Activated B cell treated with CpG ODN at 0.5 μM for 24 hours (primary cell): Measurements from ENCODE around the gene TRDMT1. TPM values are rescaled to one million over a fixed set of nuclear protein-coding genes. Genes with fewer than 3 reads are reported as not detected.

ENCODE experiments used
- ATAC-seq: fragments of 200-7000 bp; cut with Tn5 transposase; one replicate; pipeline ENCODE4 v1.10.0; 2021; ENCODE audit warnings: low read depth, mild to moderate bottlenecking, moderate library complexity
- CTCF ChIA-PET: fragments of 350-600 bp; sonication (Branson Sonifier 250); formaldehyde crosslinking; loops from one replicate; lab custom pipeline; 2021; ENCODE audit warnings: antibody characterized with exemption; lab: Charles Lee
- POLR2A ChIA-PET: fragments of 350-600 bp; sonication (Branson Sonifier 250); formaldehyde crosslinking; loops from one replicate; lab custom pipeline; 2021; ENCODE audit warnings: antibody characterized with exemption; lab: Charles Lee
- DNase-seq: peaks from one replicate; pipeline ENCODE4 v3.0.0; 2022
- H3K27ac Mint-ChIP-seq: one replicate; pipeline ENCODE4 v1.8.0; 2020; ENCODE audit warnings: mixed read lengths
- H3K27me3 Mint-ChIP-seq: one replicate; pipeline ENCODE4 v1.8.0; 2021; ENCODE audit warnings: mixed read lengths
- H3K36me3 Mint-ChIP-seq: one replicate; pipeline ENCODE4 v1.8.0; 2021; ENCODE audit warnings: low read depth, mixed read lengths
- H3K4me1 Mint-ChIP-seq: one replicate; pipeline ENCODE4 v1.8.0; 2021; ENCODE audit warnings: mixed read lengths
- H3K4me3 Mint-ChIP-seq: one replicate; pipeline ENCODE4 v1.8.0; 2020; ENCODE audit warnings: mild to moderate bottlenecking, mixed read lengths
- H3K9me3 Mint-ChIP-seq: one replicate; pipeline ENCODE4 v1.8.0; 2020; ENCODE audit warnings: mixed read lengths
- intact Hi-C: fragments of 100-400 bp; cut with micrococcal nuclease; formaldehyde crosslinking; loops from one replicate; pipeline ENCODE4 v1.15.1; 2024
- total RNA-seq: library from RNA; stranded (reverse); gene quantifications from 2 replicates; pipeline ENCODE4 v1.2.3, GENCODE V29; 2022
- TF ChIP-seq, protein P1 (sequence below): fragments of 200-600 bp; IDR thresholded peaks from one replicate; pipeline ENCODE4 v1.8.0; 2022; ENCODE audit warnings: antibody characterized with exemption, mild to moderate bottlenecking

Gene TRDMT1
- total RNA-seq, 1 donor from 2014 or later = 19.9 TPM

DNA sequence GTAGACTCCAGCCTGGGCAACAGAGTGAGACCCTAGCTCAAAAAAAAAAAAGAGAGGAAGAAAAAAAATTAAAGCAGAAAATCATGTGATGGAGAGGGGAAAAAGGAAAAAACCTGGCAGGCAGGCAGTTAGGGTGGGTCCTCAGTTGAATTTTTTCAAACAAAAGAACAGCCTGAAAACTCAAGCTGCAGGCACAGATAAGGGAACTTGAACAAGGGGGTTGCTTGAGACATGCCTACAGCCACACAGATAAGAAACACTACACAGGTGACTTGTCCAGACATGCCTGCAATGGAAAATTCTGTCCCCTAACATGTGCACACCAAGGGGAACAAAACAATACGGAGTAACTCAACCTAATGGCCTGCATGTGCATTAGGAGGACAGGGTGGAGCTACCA, 45.7 kb upstream of the TRDMT1 start:
- Mint-ChIP-seq H3K9me3 (no peaks in the 10 kb centered on the region), H3K4me3 (no peak overlapping the region), H3K4me1 (no peaks in the 10 kb centered on the region), H3K27me3 (peaks cover 5% of the 10 kb centered on the region), H3K27ac (no peak overlapping the region), H3K36me3 (no peaks in the 10 kb centered on the region)
- no peak for DNase-seq
- ATAC-seq = no peak
- POLR2A ChIA-PET = no interaction called here
- TF ChIP-seq, protein P1, sequence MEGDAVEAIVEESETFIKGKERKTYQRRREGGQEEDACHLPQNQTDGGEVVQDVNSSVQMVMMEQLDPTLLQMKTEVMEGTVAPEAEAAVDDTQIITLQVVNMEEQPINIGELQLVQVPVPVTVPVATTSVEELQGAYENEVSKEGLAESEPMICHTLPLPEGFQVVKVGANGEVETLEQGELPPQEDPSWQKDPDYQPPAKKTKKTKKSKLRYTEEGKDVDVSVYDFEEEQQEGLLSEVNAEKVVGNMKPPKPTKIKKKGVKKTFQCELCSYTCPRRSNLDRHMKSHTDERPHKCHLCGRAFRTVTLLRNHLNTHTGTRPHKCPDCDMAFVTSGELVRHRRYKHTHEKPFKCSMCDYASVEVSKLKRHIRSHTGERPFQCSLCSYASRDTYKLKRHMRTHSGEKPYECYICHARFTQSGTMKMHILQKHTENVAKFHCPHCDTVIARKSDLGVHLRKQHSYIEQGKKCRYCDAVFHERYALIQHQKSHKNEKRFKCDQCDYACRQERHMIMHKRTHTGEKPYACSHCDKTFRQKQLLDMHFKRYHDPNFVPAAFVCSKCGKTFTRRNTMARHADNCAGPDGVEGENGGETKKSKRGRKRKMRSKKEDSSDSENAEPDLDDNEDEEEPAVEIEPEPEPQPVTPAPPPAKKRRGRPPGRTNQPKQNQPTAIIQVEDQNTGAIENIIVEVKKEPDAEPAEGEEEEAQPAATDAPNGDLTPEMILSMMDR = no peak
- intact Hi-C loops = no loop called here
- CTCF ChIA-PET = interaction anchor here (1.8 kb wide), 1 partner anchor 9 kb away, joined by 5 read pairs; no protein-coding TSS in a partner anchor

- intact Hi-C loops = no loop called here
- TF ChIP-seq, protein P1 = no peak
- H3K4me3 Mint-ChIP-seq = no peak overlapping the region
- H3K27ac Mint-ChIP-seq = no peak overlapping the region
- ATAC-seq (no peak), DNase-seq (no peak)
- ChIA-PET POLR2A (interaction anchor here (0.7 kb wide), 1 partner anchor 20 kb away, joined by 8 read pairs; no protein-coding TSS in a partner anchor), CTCF (no interaction called here)
- H3K9me3 Mint-ChIP-seq = no peaks in the 10 kb centered on the region
- no peaks in the 10 kb centered on the region for H3K4me1 Mint-ChIP-seq
- H3K36me3 Mint-ChIP-seq = no peaks in the 10 kb centered on the region
- H3K27me3 Mint-ChIP-seq = peaks cover 5% of the 10 kb centered on the region
Measured at GRCh38 chr10:17244700-17245365, 43.4 kb upstream of the TRDMT1 start.

DNA sequence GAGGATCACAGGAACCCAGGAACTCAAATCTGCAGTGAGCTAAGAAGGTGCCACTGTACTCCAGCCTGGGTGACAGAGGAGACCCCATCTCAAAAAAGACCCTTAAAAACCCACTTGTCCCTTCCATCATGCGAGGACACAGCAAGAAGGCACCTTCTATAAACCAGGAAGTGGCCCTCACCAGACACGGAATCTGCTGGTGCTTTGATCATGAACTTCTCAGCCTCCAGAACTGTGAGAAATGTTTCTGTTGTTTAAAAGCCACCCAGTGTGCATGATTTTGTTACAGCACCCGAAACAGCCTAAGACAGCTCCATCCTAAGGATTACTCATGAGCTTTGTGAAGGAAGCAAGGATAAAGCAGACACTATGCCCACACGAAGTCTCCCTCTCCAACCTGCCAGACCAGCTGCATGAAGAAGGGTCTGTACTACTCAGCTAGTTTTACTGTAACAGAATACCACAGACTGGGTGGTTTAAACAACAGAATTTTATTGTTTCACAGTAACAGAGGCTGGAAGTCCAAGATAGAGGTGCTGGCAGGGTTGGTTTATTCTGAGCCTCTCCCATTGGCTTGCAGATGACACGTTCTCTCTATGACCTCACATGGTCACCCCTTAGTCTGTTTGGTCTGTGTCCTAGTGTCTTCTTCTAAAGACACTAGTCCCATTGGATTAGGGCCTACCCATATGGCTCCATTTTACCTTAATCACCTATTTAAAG, 40.3 kb upstream of the TRDMT1 start:
- intact Hi-C loops = no loop called here
- Mint-ChIP-seq H3K27me3 (peaks cover 5% of the 10 kb centered on the region), H3K27ac (no peak overlapping the region), H3K9me3 (no peaks in the 10 kb centered on the region), H3K4me3 (no peak overlapping the region), H3K36me3 (peaks cover 19% of the 10 kb centered on the region), H3K4me1 (no peaks in the 10 kb centered on the region)
- ChIA-PET CTCF (interaction anchor here (0.8 kb wide), 1 partner anchor 414 kb away, joined by 3 read pairs; no protein-coding TSS in a partner anchor), POLR2A (no interaction called here)
- TF ChIP-seq, protein P1 = no peak
- DNase-seq (no peak), ATAC-seq (no peak)

GRCh38 chr10:17240616-17241015, 39.1 kb upstream of the TRDMT1 start:
- no peaks in the 10 kb centered on the region for H3K9me3 Mint-ChIP-seq
- no peak overlapping the region for H3K4me3 Mint-ChIP-seq
- no peak overlapping the region for H3K27ac Mint-ChIP-seq
- H3K27me3 Mint-ChIP-seq = no peaks in the 10 kb centered on the region
- no peak for DNase-seq
- TF ChIP-seq, protein P1 = no peak
- CTCF ChIA-PET = no interaction called here
- no peak for ATAC-seq
- POLR2A ChIA-PET = no interaction called here
- intact Hi-C loops = no loop called here
- H3K4me1 Mint-ChIP-seq = no peaks in the 10 kb centered on the region
- peaks cover 31% of the 10 kb centered on the region for H3K36me3 Mint-ChIP-seq

- H3K27me3 Mint-ChIP-seq = no peaks in the 10 kb centered on the region
- H3K9me3 Mint-ChIP-seq = no peaks in the 10 kb centered on the region
- ATAC-seq = no peak
- DNase-seq = no peak
- intact Hi-C loops = no loop called here
- peaks cover 2% of the 10 kb centered on the region for H3K4me1 Mint-ChIP-seq
- ChIA-PET CTCF (interaction anchor here (0.6 kb wide), 1 partner anchor 119 kb away, joined by 3 read pairs; no protein-coding TSS in a partner anchor), POLR2A (no interaction called here)
- H3K27ac Mint-ChIP-seq = no peak overlapping the region
- TF ChIP-seq, protein P1 = no peak
- H3K36me3 Mint-ChIP-seq = peaks cover 36% of the 10 kb centered on the region
- no peak overlapping the region for H3K4me3 Mint-ChIP-seq
Measured at GRCh38 chr10:17240096-17240495, 38.6 kb upstream of the TRDMT1 start.
